GM21619 (cell line): ENCODE data around the gene DIPK1B.
"Not testable (repeated sequence)": the region's sequence is repeated elsewhere in the genome, so short reads cannot be mapped to it uniquely, and the experiment has no call there.

ENCODE experiments used
- ATAC-seq: cut with Tn5 transposase; IDR thresholded peaks from one replicate; pipeline ENCODE4 v1.9.1; 2021; ENCODE audit not compliant: unreplicated experiment

The DIPK1B gene

DNA sequence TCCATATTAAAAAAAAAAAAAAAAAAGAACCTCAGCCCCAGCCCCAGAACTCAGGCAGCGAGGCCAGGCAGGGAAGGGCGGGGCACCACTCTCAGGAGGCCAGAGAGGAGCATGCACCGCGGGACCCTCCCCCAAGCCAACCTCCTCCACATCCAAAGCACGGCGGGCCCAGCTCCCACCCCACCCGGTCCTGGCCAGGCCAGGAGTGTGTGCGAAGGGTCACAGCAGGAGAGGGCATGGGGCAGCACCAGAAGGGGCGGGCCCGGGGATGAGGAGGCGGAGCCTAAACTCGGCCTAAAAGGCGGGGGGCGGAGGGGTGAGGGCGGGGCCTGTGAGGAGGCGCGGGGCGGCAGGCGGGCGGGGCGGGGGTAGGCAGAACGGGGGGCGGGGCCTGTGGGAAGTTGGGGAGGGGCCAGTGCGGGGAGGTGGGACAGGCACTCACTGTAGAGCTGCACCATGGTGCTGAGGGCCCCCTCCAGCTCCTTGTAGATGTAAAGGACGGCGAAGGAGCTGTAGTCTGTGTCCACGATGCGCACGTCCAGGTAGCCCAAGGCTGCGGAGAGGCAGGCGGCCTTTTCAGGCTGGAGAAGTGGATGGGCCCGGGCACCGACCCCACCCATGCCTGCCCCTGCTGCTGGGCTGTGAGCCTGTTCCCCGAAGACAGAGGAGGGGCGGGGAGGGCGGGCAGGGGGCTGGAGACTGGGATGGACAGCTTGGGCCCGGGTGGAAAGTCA lies 50.7 kb downstream of the DIPK1B start:
- no peak for ATAC-seq

DNA sequence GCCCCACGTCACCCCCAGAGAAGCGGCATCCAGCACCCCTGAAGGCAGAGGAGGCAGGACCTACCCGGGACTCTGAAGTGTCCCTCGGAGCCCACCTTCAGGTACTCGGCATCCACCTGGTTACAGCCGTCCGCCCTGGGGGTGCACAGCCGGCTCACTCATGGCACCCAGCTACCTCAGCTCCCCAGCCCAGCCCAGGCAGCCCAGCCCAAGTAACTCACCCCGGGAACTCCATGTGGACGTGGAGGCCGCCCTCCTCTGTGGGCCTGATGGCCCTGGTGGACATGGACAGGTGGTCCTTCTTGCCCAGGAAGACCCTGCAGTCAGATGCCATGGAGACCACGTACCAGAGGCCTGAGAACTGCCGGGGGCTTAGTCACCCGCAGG lies 51.3 kb downstream of the DIPK1B start:
- no peak for ATAC-seq

DNA sequence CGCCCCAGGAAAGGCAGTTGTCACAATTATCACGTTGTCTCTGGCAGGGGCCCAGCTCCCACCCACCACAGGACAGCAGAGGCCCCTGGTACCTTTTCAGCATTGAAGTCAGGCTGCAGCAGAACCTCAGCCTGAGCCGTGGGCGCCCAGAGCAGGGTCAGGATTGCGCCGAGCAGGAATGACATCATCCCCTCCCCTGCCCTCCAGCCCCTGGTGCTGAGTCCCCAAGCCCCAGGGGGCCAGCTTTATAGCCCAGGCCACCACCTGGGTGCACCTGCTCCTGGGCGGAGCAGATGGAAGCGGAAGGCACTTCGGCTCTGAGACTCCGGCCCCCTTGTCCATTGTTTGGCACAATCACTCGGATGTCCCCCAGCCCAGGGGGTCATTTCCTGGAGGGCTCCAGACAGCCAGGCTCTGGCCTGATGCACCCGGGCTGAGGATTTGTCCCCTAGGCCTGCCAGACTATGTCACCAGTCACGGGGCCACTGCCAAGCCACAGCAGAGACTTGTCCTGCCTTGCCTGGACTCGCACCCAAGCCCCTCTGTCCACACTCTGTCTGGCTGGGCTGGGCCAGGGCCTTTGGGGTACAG lies 52.0 kb downstream of the DIPK1B start, which contains the start of gene LCN15:
LCN15 (minus strand) TSS at position 218 of the 591 bp plus-strand sequence; CDS start at position 188, 30 bp downstream.
- no peak for ATAC-seq

DNA sequence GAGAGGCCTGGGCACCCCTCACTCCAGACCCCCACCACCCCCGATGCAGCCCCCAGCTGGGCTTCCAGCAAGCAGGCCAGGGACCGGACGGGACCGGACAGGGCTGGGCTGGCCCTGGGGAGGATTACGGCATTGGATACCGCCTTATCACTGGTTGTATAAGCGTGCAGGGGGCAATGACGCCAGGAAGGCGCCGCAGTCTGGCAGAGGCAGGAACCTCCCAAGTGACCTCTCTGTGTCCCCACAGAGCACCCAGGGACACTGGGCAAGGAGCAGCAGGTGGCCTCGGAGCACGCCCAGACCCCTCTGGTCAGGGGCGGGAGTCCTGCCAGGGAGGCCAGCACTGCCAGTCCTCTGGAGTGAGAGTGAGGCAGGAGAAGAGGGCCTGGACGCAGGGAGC lies 52.7 kb downstream of the DIPK1B start:
- no peak for ATAC-seq

DNA sequence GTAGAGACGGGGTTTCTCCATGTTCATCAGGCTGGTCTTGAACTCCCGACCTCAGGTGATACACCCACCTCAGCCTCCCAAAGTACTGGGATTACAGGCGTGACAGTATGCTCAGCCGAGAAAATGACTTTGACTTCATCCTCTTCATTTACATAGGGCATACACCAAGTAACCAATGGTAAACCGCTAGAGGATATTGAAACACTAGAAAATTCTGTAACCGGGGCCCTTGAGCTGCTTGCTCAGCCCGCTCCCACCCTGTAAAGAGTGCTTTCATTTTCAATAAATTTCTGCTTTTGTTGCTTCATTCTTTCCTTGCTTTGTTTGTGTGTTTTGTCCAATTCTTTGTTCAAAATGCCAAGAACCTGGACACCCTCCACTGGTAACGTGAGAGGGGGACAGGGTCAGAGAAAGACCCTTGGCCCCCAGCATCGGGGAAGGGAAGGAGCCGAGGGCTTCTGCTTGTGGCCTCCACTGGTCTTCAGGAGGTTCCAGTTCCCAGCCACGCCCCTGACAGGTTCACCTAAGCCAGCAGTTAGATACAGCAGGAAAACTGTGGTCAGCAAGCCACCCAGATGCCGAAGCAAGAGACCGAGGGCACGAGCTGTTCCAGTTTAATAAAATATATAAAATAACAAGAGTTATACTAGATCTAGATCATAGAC lies 53.5 kb downstream of the DIPK1B start:
- ATAC-seq, result peak; percentile 67

DNA sequence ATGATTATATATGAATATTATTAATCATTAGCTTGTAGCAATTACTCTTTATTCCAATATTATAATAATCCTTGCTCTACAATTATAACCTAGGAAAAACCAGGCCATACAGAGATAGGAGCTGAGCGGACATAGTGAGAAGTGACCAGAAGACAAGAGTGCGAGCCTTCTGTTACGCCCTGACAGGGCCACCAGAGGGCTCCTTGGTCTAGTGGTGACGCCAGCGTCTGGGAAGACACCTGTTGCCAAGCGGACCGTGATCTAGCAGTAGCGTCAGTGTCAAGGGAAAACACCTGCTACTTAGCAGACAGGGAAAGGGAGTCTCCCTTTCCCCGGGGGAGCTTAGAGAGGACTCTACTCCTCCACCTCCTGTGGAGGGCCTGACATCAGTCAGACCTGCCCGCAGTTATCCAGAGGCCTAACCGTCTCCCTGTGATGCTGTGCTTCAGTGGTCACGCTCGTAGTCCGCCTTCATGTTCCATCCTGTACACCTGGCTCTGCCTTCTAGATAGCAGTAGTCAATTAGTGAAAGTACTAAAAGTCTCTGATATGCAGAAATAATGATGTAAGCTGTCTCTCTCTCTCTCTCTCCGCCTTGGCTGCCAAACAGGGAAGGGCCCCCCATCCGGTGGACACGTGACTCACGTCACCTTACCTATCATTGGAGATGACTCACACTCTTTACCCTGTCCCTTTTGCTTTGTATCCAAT lies 54.2 kb downstream of the DIPK1B start:
- ATAC-seq, result not testable (repeated sequence)

GRCh38 chr9:136769710-136770191 lies 57.4 kb downstream of the DIPK1B start:
- no peak for ATAC-seq

DNA sequence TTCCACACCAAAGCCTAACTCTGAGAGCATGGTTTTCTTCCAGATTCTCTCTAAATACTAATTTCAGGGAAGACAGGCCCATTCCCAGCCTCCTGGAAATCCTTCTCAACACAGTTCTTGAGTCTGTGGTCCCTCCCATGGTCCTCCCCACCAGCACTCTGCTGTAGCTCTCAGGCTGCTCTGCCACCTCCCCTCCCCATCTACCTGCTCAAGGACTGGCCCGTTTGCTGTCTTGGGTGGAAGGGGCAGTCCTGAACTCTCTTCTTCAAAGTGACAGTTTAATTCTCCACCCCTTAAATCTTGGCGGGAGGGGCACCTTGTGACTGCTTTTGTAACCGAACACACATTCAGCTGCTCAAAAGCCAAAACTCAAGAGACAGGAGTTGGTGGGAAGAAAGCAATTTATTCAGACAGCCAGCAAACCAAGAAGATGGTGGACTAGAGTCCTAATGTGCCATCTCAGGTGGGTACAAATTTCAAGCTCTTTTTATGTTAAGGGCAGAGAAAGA lies 59.6 kb downstream of the DIPK1B start:
- no peak for ATAC-seq

GRCh38 chr9:136773386-136774044 lies 61.1 kb downstream of the DIPK1B start:
- ATAC-seq, result no peak
